Esophagus mucosa (tissue), 1 donor: Measurements from ENCODE around the gene SHISA3. TPM values are rescaled to one million over a fixed set of nuclear protein-coding genes. Genes with fewer than 3 reads are reported as not detected.

Experiments
- ATAC-seq: fragments of 200-7000 bp; cut with Tn5 transposase; one replicate; pipeline ENCODE4 v1.9.1; 2020
- total RNA-seq: library from RNA; stranded (reverse); gene quantifications from one replicate; pipeline ENCODE4 v1.2.4, GENCODE V29; 2023
- donor health status: DM: yes; HTN: yes; CAD: no.

Gene SHISA3
- total RNA-seq, 1 donor from 2014 or later: not detected

DNA sequence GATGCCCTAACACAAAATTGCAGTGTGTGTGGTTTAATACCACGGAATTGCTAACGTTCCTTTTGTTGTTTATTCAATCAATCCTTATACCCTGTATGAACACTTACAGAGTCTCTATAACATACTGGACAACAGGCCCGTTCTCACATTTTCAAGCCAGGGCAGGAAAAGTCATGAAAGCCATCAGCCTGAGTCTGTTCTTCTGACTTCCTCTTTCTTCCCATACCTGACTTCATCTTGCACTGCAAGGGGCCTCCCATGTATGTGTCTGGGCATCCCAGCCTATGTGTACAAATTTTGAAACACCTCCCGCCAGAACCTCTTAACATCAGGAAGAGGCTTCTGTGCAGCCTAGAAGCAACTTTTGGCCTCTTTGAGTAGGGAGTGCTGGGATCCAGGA, 4.9 kb upstream of the SHISA3 start:
- ATAC-seq: no peak

DNA sequence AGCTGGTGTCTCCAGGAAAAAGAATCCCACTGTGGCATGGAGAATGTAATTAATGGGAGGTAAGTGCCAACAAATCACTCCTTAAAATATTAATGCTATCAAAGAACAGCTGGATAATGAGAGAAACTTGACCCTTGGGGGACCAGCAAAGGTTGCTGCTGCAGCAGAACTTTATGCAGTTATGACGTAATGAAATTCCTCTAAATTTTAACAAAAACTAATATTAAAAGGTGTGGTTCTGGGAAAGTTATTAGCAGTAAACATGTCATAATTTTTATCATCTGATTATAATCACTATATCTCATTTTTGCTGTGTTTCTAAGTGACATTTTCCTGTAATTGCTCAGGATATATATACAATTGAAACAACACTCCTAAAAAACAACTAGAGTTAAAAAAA, 1.7 kb upstream of the SHISA3 start:
- ATAC-seq: no peak

DNA sequence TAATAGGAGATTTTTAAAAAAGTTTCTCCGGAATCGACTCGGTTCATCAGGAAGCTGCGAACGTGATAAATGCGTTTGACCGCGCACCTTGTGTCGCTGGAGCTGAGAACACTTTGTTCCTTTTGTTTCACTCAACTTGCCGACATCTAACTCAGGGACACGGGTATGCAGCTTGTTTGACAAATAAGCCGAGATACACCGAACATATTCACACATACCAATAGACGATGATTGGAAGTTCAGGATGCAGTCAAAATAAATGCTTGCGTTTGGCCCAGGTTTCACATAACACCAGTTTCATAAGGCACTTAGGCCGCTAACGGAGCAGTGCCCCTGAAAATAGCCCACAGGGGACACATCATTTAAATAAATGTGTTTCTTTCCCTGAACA, 932 bp upstream of the SHISA3 start:
- no peak for ATAC-seq

DNA sequence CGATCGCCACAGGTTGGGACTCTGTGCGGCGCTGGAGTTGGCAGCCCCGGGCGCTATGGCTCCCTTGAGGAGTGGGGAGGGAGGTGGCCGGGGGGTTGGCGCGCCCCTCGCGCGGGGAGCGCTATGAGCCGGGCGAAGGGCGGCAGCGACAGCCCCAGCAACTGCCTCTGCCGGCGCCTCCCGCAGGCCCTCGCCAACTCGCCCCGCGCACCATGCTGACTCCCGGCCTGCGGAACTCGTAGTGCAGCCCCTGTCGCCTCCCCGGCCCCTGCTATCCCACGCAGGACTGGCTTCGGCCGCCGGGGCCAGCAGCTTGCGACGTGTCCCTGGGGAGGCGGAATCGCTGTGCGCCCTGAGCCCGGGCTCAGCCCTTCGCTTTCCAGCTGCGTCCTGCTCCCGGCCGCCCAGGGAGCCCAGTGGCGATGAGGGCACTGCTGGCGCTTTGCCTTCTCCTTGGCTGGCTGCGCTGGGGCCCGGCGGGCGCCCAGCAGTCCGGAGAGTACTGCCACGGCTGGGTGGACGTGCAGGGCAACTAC, 415 bp downstream of the SHISA3 start:
- ATAC-seq: peak; percentile 20

DNA sequence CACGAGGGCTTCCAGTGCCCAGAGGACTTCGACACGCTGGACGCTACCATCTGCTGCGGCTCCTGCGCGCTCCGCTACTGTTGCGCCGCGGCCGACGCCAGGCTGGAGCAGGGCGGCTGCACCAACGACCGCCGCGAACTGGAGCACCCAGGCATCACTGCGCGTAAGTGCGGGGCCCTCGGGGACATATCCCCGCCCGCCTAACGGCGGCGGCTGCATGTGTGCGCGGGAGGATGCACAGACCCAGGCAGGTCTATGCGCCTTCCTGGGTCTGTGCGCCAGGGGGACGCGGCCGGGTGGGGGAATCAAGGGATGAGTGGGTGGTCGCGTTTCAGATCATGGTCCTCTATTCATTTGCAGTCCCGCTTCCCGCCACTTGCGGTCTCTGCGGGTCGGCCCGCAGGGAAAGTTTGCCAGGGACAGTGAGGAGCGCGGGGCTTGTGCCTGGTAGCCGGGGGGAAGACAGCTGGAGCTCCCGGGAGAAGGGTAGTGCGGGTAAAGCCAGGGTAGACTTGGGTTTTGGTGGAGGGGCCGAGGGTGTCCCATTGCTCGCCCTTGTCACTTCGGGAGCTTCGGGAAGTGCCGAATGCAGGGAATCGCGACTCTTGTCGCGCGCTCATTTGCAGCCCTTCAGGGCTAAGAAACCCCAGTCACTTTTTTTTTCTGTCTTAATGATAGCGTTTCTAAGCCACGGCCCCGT, 1.0 kb downstream of the SHISA3 start:
- peak; percentile 25 for ATAC-seq

DNA sequence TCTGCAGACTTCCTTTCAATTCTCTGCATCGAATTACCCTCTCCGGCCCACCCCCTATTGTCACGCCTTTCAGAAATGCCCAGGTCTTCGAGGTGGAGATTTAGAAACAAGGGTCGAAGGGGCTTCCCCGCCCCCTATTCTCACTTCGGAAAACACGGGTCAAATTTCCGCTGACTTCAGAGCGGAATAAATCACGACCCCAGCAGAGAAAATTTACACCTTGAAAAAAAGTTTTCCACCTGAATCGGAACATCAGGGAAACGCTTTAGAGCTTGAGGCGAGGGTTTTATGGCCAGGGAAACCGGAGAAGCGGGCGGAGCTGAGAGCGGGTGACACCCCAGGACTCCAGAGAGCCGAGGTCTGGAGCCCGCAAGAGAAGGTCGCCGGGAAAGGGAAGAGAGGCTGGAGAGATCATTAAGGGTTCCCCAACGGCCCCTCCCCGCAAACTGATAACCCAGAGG, 1.6 kb downstream of the SHISA3 start:
- no peak for ATAC-seq

DNA sequence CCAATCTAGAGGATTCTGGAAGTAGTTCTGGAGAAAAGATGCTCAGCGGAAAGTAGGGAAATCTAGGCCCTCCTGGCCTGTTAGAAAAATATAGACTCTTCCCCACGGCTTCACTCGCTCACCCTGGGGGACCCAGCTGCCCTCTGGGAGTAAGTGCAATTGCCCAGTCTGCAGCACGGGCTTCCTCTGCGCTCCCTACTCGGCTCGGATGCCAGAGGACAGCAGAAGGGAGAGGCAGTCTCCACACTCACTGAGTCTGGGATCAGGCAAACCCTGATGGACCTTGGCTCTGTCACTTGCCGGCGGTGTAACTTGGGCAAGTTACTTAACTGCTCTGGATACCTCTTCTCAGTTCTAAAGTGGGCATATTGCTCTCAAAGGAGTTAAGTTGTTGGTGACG, 2.1 kb downstream of the SHISA3 start:
- no peak for ATAC-seq

DNA sequence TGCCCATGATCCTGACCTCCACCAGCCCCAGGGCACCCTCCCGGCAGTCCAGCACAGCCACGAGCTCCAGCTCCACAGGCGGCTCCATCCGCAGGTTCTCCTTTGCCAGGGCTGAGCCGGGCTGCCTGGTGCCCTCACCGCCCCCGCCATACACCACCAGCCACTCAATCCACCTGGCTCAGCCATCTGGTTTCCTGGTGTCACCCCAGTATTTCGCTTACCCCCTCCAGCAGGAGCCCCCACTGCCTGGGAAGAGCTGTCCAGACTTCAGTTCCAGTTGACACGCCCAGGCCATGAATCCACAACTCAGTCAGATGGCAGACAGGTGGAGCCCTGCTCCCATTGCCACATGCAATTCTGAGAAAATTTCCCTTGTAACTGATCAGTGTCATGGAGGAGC, 3.9 kb downstream of the SHISA3 start:
- no peak for ATAC-seq

DNA sequence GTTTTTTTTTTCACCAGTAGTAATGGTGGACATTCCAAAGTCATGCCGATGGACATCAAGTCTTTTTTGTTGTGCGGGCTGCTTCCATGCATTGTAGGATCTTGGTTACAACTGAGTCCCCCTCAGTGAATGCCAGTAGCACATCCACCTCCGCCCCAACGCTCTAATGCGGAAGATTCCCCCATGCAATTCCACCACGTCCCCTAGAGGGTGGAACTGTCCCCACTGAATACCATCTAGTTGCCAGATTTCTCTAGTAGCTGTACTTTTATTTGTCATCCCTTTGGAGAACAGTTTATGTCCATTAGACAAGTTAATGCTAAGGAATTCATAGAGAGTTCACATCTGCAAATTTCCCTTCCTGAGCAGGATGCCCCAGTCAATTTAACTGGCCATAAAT, 6.7 kb downstream of the SHISA3 start:
- no peak for ATAC-seq

DNA sequence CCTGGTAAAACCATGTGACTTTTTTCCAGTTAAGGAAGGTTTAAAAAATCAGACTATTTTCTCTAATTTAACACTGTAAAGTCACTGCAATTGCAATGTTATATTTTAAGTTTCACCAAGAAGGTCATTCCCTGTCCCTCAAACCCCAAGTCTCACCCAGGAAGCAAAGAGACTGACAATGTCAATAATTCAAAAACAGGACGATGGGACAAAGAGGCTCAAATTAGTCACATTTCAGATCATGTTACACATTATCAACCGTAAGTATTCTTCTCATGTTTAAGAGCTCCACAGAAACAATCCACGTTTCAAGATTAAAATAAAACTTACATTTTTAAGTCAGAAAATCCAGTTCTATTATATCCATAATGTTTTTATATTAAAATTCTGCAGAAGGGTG, 13.2 kb downstream of the SHISA3 start:
- ATAC-seq: no peak

DNA sequence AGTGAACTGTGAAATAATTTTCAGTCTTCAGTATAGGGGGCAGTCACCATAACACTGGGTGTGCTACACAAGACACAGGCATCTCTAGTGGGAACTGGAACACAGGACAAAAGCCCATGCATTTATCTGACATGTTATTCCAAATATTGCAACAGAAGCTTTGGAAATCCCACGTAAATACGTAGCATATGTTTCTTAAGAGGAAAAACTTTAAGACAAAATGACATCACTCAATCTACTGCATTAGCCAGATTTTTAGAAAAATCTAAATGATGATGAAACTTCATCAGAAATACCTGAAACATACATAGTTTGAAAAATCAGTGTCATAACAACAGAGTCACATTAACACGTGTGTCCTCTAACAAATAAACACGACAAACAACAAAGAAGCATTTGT, 14.5 kb downstream of the SHISA3 start:
- no peak for ATAC-seq

DNA sequence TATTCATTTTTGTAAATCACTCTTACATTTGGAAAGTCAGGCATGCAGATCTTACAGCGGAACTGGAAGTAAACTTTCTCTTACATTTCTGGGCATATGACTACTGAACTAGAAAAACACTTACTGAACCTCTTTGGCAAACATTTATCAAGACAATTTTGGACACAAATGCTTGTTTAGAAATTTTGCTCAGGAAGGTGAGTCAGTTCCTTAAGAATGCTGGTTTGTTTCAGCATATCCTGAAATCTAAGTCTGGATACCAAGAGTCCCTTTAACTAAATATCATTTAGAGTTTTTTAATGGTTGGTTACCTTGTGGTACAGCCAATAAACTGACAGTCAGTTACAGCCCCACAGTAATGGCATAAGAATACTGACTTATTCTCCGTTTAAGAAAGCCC, 15.0 kb downstream of the SHISA3 start:
- ATAC-seq: no peak

DNA sequence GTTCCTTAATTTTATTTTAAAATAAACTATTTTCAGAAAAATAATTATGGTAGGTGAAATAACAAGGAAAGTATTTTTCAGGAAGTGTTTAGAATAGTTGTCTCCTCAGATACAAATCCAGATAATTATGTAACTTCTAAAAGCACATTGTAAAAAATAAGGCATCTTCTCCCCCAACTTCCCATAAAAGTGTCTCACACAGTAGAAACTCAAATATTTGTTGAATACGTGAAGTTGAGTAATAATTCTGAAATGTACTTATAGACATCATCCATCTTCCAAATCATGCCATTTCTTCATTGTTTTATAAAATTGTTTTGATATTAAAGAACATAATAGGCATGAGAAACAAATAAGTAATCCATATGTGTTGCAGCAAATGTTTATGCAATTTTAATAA, 18.0 kb downstream of the SHISA3 start:
- no peak for ATAC-seq

DNA sequence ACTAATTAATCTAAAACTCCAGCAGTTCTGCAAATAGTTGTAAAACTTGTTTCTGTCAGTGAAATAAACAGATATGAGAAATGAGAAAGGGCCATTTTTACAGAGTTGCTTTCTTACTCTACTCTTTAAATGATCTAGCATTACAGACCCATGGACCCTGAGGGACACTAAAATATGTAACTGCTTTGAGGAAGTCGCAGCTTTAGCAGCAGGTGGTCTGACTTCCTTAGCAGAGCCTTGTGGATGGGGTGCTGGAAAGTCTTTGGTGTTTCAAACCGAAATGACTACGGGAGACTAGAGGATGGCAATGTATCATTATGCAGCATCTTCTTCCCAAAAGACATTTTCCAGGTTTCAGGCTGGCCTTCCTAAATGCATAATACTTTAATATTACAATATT, 18.7 kb downstream of the SHISA3 start:
- no peak for ATAC-seq

DNA sequence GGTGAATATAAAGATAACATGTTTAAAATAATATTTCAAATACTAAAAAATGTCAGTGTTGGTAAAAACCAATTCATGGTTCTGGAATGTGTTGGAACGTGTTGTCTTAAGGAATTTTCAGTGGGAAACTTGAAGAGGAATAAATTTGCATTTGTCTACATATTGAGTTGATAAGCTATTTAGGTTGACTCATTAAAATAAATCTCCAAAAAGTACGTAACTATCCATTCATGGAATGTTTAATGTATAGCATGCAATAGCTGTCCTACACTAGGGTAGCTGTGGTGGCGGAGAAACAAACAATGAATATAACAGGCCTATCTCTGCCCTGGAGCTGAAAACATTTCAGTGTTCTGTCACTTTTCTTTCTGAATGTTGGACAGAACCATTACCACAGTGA, 20.3 kb downstream of the SHISA3 start:
- ATAC-seq: no peak

DNA sequence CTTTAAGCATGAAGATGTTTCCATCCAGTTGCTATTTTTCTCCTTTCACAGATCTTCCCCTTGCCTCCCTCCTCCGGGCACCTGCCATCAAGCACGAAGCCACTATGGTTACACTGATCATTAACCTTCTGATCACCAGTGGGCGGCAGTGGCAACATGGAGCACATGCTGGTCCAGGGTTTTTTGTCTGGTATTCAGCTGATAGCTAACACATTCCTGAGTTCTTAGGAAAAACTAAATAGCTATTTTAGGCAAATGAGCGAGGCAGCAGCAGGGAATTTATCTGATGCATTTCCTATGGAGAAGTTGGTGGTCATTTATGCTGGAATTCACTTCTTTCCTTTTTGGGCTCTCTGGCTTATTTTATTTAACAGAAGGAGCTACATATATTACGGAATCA, 22.9 kb downstream of the SHISA3 start:
- no peak for ATAC-seq

DNA sequence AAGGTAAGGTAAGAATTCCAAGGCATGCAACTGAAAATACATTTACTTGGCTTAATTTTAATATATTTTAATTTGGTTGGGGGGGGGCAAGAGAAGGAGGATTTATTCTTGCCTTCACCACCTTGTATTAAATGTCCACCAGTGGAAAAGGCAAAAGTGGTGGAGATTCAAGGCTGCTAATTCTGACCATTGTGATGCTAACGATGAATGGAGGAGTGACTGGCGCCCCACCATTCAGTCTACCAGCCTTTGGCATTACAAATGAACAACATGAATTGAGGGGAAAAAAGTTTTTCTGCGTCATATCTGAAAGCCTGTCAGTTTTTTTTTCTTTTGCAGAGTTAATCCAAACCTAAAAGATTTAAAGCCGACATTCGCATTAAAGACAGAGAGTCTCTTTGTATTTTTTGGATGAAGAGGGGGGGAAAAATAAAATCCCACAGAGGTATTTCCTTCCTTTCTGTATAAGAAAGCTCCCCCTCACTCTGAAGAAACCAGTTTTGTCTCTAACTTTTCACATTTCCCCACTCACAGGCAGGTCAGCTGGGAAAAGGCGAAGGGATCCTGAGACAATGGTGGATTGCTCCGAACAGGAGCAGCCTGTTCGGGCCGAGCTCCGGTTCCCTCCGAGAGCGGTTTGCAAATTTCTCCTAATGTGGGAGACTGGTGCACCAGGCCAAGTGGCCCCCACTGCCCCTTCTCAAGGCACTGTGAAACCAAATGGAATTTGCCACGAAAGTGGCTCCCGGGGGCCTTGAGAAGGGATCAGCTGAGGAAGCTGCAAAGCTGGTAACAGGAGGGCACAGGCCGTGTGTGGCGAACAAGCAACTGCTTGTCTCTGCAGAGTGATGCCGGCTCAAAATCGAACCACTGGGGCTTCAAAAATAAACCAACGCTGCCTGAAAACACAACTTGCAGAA, 28.1 kb downstream of the SHISA3 start:
- ATAC-seq: no peak

DNA sequence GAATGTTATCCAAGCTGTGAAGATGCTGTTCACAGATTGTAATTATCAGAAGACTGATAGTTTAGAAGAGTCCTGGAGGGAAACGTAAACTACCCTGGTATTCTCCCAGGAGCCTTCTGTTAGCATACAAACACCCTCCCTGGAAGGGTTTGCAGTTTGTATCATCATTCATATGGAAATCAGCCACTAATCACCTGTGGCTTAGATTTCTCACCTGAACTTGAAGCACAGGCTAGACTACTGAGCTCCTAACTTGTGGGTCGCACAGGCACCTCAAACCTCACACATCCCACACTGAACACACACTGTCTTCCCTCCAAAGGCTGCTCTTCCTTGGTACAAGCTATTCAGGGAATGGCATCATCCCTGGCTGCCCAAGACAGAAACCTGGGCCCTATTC, 30.7 kb downstream of the SHISA3 start:
- no peak for ATAC-seq

DNA sequence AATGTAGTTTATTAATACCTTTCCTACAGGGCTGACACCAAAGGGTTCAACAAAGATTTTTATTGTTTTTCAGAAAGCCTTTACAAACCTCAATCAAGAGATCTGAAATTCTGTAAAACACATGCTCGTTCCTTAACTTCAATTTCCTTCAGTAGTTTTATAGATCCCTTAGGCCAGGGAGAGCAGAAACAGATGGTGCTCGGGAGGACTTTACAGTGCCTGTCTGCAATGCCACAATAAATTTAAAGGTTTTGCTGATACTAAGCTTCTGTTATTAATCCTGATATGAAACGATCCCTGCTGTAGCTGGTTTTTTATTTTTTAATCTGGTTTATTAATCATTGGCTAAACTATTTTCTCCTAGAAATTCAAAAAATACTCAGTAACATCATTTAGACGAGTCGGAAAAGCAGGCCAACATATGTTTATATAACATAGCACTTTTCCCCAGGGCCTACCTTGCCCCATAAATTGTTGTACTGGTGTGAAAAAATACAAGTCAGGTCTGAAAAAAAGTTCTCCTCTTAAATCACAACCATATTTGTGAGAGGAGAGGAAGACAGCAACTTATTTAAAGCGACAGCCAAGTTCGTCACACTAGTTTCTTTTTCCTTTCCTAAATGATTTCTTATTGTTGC, 39.8 kb downstream of the SHISA3 start:
- ATAC-seq: no peak

DNA sequence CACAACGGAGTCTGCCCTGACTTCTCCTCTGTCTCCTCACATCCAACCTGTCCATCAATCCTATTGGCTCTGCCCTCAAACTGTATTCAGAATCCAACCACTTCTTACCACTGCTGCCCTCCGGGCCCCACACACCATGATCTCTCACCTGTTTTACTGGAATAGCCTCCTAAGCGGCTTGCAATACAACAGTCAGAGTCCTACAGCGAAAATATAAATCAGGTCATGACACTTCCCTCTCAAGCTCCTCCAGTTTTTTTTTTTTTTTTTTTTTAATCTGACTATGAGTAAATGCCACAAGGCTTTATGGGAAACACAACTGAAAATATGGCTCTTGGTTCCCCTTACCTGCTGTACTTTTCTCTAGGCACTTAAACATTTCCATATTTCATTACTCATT, 42.8 kb downstream of the SHISA3 start:
- no peak for ATAC-seq

DNA sequence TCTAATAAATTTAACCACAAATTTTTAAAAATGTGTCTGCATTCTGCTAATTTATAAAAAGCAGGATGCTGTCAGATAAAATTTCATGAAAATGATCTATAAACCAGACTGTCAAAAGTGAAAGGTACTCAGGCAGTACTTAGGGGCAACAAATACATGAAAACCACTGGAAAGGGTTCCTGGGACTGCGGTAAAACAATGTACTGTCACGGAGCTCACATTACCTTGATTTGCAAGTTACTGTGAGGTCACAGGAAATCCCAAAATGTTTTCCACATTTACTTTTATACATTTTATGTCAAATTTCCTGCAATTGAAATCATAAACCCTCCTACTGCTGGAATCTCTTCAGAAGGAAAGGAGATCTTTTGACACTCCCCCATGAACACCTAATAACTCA, 45.3 kb downstream of the SHISA3 start:
- ATAC-seq: no peak

DNA sequence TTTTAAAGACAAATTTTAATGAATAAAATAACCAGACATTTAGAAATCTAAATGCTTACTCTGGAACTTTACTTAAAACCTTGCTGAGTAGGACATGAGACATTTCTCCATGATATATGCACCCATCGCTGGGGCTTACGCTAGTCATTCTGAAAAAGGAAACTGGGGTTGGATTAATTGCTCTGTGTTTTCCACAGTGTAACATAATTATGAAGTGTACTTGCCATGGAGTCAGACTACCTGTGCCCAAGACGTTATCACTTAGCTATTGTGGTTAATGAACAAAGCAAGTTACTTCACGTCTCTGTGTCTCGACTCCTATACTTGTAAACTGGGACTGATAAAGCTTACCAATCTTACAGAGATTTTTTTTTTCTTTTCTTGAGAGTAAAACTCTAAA, 47.8 kb downstream of the SHISA3 start:
- ATAC-seq: no peak

DNA sequence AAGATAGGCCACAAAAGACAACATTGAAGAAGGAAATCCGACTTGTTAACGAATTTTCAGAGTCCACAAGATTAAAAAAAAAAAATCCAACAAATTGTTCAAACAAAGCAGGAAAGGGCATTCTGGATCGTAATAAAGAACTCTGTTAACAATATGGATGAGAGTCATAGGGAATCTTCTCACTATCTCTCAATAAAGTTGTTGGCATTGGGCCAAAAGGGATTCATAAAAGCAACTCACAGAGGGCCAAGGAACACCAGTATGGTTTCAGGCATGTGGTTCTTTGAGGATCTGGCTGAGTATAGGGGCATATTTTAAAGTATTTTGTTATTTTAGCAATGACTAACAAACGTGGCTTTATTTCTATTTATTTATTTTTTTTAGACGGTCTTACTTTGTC, 49.5 kb downstream of the SHISA3 start:
- no peak for ATAC-seq
